Kidney (tissue), 14 donors: ENCODE data around the gene SH3RF3. TPM values are rescaled to one million over a fixed set of nuclear protein-coding genes. Genes with fewer than 3 reads are reported as not detected.

Experiments used
- DNase-seq, 5 donors: peaks; one replicate each; pipeline ENCODE4 v3.0.0-alpha.2; 2013 to 2020
- FAIRE-seq: peaks from 2 replicates; lab custom pipeline; 2012; peaks lifted over from hg19 to GRCh38; lab: Jason Lieb, UNC
- H3K27ac ChIP-seq, 2 donors: one replicate each; pipeline ENCODE4 v1.7.0; 2013; ENCODE audit warnings: low read depth in 2 of 2, low read length in 2 of 2, inconsistent platforms in 1 of 2
- H3K27me3 ChIP-seq: one replicate; pipeline ENCODE4 v1.7.1; 2013; ENCODE audit warnings: low read length, inconsistent platforms; ENCODE audit not compliant: control insufficient read depth, insufficient read depth
- H3K36me3 ChIP-seq, 3 donors: one replicate each; pipeline versions ENCODE4 v1.7.0 to v1.7.1; 2013; ENCODE audit warnings: low read length in 3 of 3, control low read depth in 1 of 3, inconsistent platforms in 1 of 3; ENCODE audit not compliant: insufficient read depth in 3 of 3, control insufficient read depth in 2 of 3
- H3K4me1 ChIP-seq, 3 donors: one replicate each; pipeline versions ENCODE4 v1.7.0 to v1.7.1; 2013; ENCODE audit warnings: low read length in 3 of 3, inconsistent platforms in 1 of 3, low read depth in 1 of 3; ENCODE audit not compliant: control insufficient read depth in 2 of 3, insufficient read depth in 2 of 3
- H3K4me3 ChIP-seq, 3 donors: one replicate each; pipeline versions ENCODE4 v1.7.0 to v1.8.1; 2013; ENCODE audit warnings: low read length in 3 of 3, control low read depth in 1 of 3, inconsistent platforms in 1 of 3
- H3K9ac ChIP-seq, 3 donors: one replicate each; pipeline versions ENCODE4 v1.7.0 to v1.7.1; 2013; ENCODE audit warnings: low read length in 3 of 3, control low read depth in 1 of 3, inconsistent platforms in 1 of 3
- H3K9me3 ChIP-seq, 3 donors: one replicate each; pipeline versions ENCODE4 v1.7.0 to v1.7.1; 2013; ENCODE audit warnings: low read length in 3 of 3, control low read depth in 1 of 3, inconsistent platforms in 1 of 3; ENCODE audit not compliant: control insufficient read depth in 2 of 3, insufficient read depth in 1 of 3
- CTCF ChIP-seq: IDR thresholded peaks from 3 replicates; pipeline ENCODE4 v1.5.1; 2012; ENCODE audit warnings: mild to moderate bottlenecking, moderate library complexity, borderline replicate concordance; ENCODE audit not compliant: insufficient read depth; ENCODE audit errors: extremely low read depth
- intact Hi-C: fragments of 100-400 bp; cut with DNase I; formaldehyde crosslinking; loops from one replicate; pipeline ENCODE4 v1.11.1; 2022
- polyA plus RNA-seq: library from polyadenylated mRNA; stranded (reverse); fragments of 350-450 nt; fragmentation: Illumina TruSeq; extraction: RNeasy Lipid Tissue Mini Kit (QIAGEN cat#74804); gene quantifications from one replicate; pipeline ENCODE4 v1.2.3, GENCODE V29; 2014; ENCODE audit warnings: low read depth, low replicate concordance; ENCODE audit not compliant: insufficient read depth
- total RNA-seq: library from RNA; stranded (reverse); fragmentation: NEBNext Ultra II Directional; extraction: Animal tissue kit (Norgen Biotek cat#: 25700); gene quantifications from one replicate; pipeline ENCODE4 v1.2.1, GENCODE V29; 2021
- donor health status: control.
- donor health status: control.
- donor health status: control.
- donor health status: control.
- donor health status: control.
- donor health status: DM: yes; HTN: yes; CAD: no.
- donor health status: Normal renal cell carcinoma (clear cell type).

SH3RF3 gene
- total and polyA plus RNA-seq, 2 donors from 2014 or later, result 1.7 to 10.7 TPM

DNA sequence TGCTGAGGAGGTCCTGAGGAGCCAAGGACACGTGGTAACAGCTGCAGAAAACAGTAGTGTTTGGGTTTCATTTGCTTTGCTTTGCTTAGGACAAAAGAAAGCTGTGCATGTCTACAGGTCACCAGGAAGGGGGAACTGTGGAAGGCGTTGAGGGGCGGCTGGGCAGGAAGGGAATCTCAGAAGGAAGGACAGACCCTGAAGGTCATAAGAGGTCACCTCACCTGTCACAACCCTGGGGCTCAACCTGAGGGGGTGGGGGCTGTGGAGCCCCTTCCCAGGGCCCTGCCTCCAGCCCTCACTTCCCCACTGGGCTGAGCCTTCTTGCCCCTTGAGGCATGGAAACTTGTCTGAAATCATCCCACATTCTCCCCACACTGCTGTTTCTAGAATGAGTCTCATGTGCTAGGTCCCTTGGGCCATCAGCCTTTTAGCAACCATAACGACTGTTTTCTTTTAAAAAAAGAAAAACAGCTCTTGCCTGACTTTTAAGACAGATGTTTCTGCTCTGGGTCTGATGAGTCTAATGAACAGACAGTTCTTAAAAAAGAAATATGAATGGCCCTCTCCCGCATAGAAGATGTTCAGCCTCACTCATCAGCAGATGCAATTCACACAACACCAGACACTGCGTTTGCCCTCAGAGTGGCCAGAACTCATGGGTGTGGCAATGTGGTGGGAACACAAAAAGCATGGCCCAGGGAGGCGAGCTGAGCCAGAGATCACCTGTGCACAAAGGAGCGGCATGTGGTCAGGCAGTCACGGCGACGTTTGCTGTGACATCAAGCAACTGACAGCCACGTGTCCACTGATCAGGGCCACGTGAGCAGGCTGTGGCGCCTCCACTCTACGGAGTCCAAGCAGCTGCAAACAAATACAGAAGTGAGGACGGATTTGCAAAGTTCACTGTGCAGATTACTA lies 400.8 kb downstream of the SH3RF3 start:
- H3K9me3 ChIP-seq, result no peaks in the 10 kb centered on the region
- FAIRE-seq (no peak), DNase-seq (peak in 1 of 5 donors; percentile 75)
- H3K4me3 ChIP-seq, result no peak overlapping the region
- H3K27ac ChIP-seq, result no peak overlapping the region
- TF ChIP-seq CTCF, result no peak
- intact Hi-C loops, result no loop called here
- H3K27me3 ChIP-seq, result no peaks in the 10 kb centered on the region
- H3K9ac ChIP-seq, result no peak overlapping the region
- no peaks in the 10 kb centered on the region for H3K36me3 ChIP-seq
- peaks cover 0 to 5% (median 0%) of the 10 kb centered on the region in 3 donors for H3K4me1 ChIP-seq

DNA sequence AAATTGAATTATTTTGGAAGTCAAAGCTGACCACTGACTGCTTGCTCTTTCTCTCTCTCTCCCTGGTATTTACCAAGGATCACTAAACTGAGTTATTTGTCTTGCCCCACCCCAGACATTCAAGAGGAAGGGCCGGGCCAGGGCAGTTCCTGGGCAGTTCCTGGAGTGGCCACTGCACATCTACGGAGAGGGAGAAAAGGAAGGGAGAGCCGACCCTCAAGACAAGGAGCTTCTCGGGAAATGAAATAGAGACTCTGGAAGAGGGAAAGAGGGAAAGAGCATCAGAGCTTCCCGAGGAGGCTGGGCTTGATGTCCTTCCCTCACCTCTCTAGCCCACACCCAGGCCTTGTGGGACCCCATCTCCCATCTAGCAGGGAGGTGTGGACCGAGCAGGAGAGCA lies 401.7 kb downstream of the SH3RF3 start:
- no peaks in the 10 kb centered on the region for H3K9me3 ChIP-seq
- FAIRE-seq, result no peak
- intact Hi-C loops, result no loop called here

GRCh38 chr2:109531221-109531620 lies 402.2 kb downstream of the SH3RF3 start:
- H3K27ac ChIP-seq, result no peak overlapping the region
- no peaks in the 10 kb centered on the region for H3K9me3 ChIP-seq
- FAIRE-seq (no peak), DNase-seq (peak in 4 of 5 donors; percentile 36 to 68 (median 38))
- no peaks in the 10 kb centered on the region for H3K36me3 ChIP-seq
- intact Hi-C loops, result no loop called here
- H3K4me3 ChIP-seq, result no peak overlapping the region
- H3K9ac ChIP-seq, result no peak overlapping the region
- no peak for TF ChIP-seq CTCF
- peaks cover 0 to 14% (median 5%) of the 10 kb centered on the region in 3 donors for H3K4me1 ChIP-seq
- H3K27me3 ChIP-seq, result no peaks in the 10 kb centered on the region

More for the DNA sequence above, 401.7 kb downstream of the SH3RF3 start:
- Histone ChIP-seq H3K4me1 (peaks cover 0 to 13% (median 5%) of the 10 kb centered on the region in 3 donors), H3K27me3 (no peaks in the 10 kb centered on the region), H3K36me3 (no peaks in the 10 kb centered on the region), H3K4me3 (no peak overlapping the region), H3K27ac (no peak overlapping the region), H3K9ac (no peak overlapping the region)
- no peak for TF ChIP-seq CTCF
- no peak for DNase-seq
